Liver (tissue), 9 donors: ENCODE measurements around the gene CLBA1. TPM values are rescaled to one million over a fixed set of nuclear protein-coding genes. Genes with fewer than 3 reads are reported as not detected.

Experiments
- DNase-seq: peaks from one replicate; pipeline ENCODE4 v3.0.0-alpha.2; 2017; ENCODE audit warnings: low spot score
- H3K27ac ChIP-seq, 2 donors: one replicate each; pipeline ENCODE4 v1.7.0; 2013; ENCODE audit warnings: inconsistent platforms in 2 of 2, low read length in 2 of 2, control low read depth in 1 of 2, low read depth in 1 of 2, mild to moderate bottlenecking in 1 of 2
- H3K27me3 ChIP-seq, 4 donors: one replicate each; pipeline versions ENCODE4 v1.6.1 to v1.7.0; 2013; ENCODE audit warnings: low read length in 3 of 4, inconsistent platforms in 1 of 4, mild to moderate bottlenecking in 1 of 4, moderate library complexity in 1 of 4; ENCODE audit not compliant: control insufficient read depth in 4 of 4, insufficient read depth in 4 of 4
- H3K36me3 ChIP-seq, 4 donors: one replicate each; pipeline versions ENCODE4 v1.6.1 to v1.7.0; 2013; ENCODE audit warnings: low read length in 3 of 4, mild to moderate bottlenecking in 3 of 4, low read depth in 1 of 4, moderate library complexity in 1 of 4; ENCODE audit not compliant: control insufficient read depth in 4 of 4, insufficient read depth in 3 of 4
- H3K4me1 ChIP-seq, 4 donors: one replicate each; pipeline versions ENCODE4 v1.6.1 to v1.7.0; 2013; ENCODE audit warnings: low read length in 3 of 4, mild to moderate bottlenecking in 3 of 4, moderate library complexity in 1 of 4; ENCODE audit not compliant: control insufficient read depth in 4 of 4, insufficient read depth in 4 of 4
- H3K4me3 ChIP-seq, 3 donors: one replicate each; pipeline versions ENCODE4 v1.6.1 to v1.7.0; 2013; ENCODE audit warnings: low read length in 3 of 3, control low read depth in 1 of 3, low read depth in 1 of 3, mild to moderate bottlenecking in 1 of 3
- H3K9ac ChIP-seq, 2 donors: one replicate each; pipeline ENCODE4 v1.7.0; 2013; ENCODE audit warnings: low read length in 2 of 2, mild to moderate bottlenecking in 2 of 2, moderate library complexity in 2 of 2, control low read depth in 1 of 2, low read depth in 1 of 2
- H3K9me3 ChIP-seq, 4 donors: one replicate each; pipeline versions ENCODE4 v1.6.1 to v1.7.0; 2013; ENCODE audit warnings: low read length in 3 of 4; ENCODE audit not compliant: control insufficient read depth in 4 of 4
- CTCF ChIP-seq: fragments of 150-350 bp; IDR thresholded peaks from 2 replicates; pipeline ENCODE4 v1.5.1; 2017; ENCODE audit warnings: improper control_type of control experiment, low read depth, low read length; ENCODE audit not compliant: missing input control
- EGR1 ChIP-seq, 2 donors: IDR thresholded peaks; 2 replicates each; pipeline ENCODE4 v1.6.1; 2016 to 2018; ENCODE audit warnings: antibody characterized with exemption in 2 of 2, low read depth in 2 of 2
- FOXA1 ChIP-seq: IDR thresholded peaks from 2 replicates; pipeline ENCODE4 v1.6.1; 2016; ENCODE audit warnings: antibody characterized with exemption
- FOXA2 ChIP-seq: IDR thresholded peaks from 2 replicates; pipeline ENCODE4 v1.6.1; 2016; ENCODE audit warnings: antibody characterized with exemption
- GABPA ChIP-seq, 2 donors: IDR thresholded peaks in 1 of 2; conservative IDR thresholded peaks in 1 of 2; 2 replicates each; pipeline ENCODE4 v1.6.1; 2016; ENCODE audit warnings: antibody characterized with exemption in 2 of 2, mild to moderate bottlenecking in 1 of 2, moderate library complexity in 1 of 2
- HNF4A ChIP-seq, 2 donors: conservative IDR thresholded peaks; 2 replicates each; pipeline ENCODE4 v1.6.1; 2016; ENCODE audit warnings: antibody characterized with exemption in 2 of 2, mild to moderate bottlenecking in 2 of 2
- HNF4G ChIP-seq: IDR thresholded peaks from 2 replicates; pipeline ENCODE4 v1.6.1; 2016; ENCODE audit warnings: antibody characterized with exemption
- JUND ChIP-seq, 2 donors: IDR thresholded peaks; 2 replicates each; pipeline ENCODE4 v1.6.1; 2016; ENCODE audit warnings: antibody characterized with exemption in 2 of 2
- MAX ChIP-seq: IDR thresholded peaks from 2 replicates; pipeline ENCODE4 v1.6.1; 2016; ENCODE audit warnings: antibody characterized with exemption
- NR2F2 ChIP-seq: IDR thresholded peaks from 2 replicates; pipeline ENCODE4 v1.6.1; 2016; ENCODE audit warnings: antibody characterized with exemption
- RAD21 ChIP-seq, 2 donors: IDR thresholded peaks; 2 replicates each; pipeline ENCODE4 v1.6.1; 2016; ENCODE audit warnings: antibody characterized with exemption in 2 of 2, mild to moderate bottlenecking in 2 of 2
- REST ChIP-seq: IDR thresholded peaks from 2 replicates; pipeline ENCODE4 v1.6.1; 2016; ENCODE audit warnings: antibody characterized with exemption, mild to moderate bottlenecking
- RXRA ChIP-seq, 2 donors: IDR thresholded peaks; 2 replicates each; pipeline ENCODE4 v1.6.1; 2017 to 2018; ENCODE audit warnings: antibody characterized with exemption in 2 of 2, mild to moderate bottlenecking in 1 of 2
- SP1 ChIP-seq: IDR thresholded peaks from 2 replicates; pipeline ENCODE4 v1.6.1; 2018; ENCODE audit warnings: antibody characterized with exemption, mild to moderate bottlenecking
- TAF1 ChIP-seq: conservative IDR thresholded peaks from 2 replicates; pipeline ENCODE4 v1.6.1; 2016; ENCODE audit warnings: antibody characterized with exemption, mild to moderate bottlenecking
- YY1 ChIP-seq: IDR thresholded peaks from 2 replicates; pipeline ENCODE4 v1.6.1; 2016; ENCODE audit warnings: antibody characterized with exemption, mild to moderate bottlenecking
- WGBS: extraction: QIAGEN DNeasy Blood & Tissue Kit; methylation state at CpG from one replicate; pipeline ENCODE4 v1.1.7; 2013; 5-methylcytosine and 5-hydroxymethylcytosine counted together
- polyA plus RNA-seq, 2 donors: library from polyadenylated mRNA; stranded (reverse) in 1 of 2; unstranded in 1 of 2; fragments of 200-250 nt in 1 of 2; fragments of >200 nt in 1 of 2; fragmentation: Nextera tagmentation in 1 of 2; extraction: Ambion mirVana in 1 of 2; gene quantifications; one replicate each; pipeline versions ENCODE4 v1.2.1 to v1.2.3, GENCODE V29; 2013 to 2015
- total RNA-seq, 2 donors: library from RNA; depleted of rRNA; stranded (reverse); fragments of >200 nt; gene quantifications; one replicate each; pipeline ENCODE4 v1.2.3, GENCODE V29; 2014
- TF ChIP-seq, protein P1 (sequence below): IDR thresholded peaks from 2 replicates; pipeline ENCODE4 v1.6.1; 2016; ENCODE audit warnings: antibody characterized with exemption
- TF ChIP-seq, protein P2 (sequence below): IDR thresholded peaks from 2 replicates; pipeline ENCODE4 v1.6.1; 2016; ENCODE audit warnings: antibody characterized with exemption
- donor health status: healthy.
- donor health status: healthy.
- donor health status: healthy.
- donor health status: healthy.
- donor health status: healthy.

Gene CLBA1
- total and polyA plus RNA-seq, 4 donors: 0.98 to 3.9 (median 2.3) TPM

DNA sequence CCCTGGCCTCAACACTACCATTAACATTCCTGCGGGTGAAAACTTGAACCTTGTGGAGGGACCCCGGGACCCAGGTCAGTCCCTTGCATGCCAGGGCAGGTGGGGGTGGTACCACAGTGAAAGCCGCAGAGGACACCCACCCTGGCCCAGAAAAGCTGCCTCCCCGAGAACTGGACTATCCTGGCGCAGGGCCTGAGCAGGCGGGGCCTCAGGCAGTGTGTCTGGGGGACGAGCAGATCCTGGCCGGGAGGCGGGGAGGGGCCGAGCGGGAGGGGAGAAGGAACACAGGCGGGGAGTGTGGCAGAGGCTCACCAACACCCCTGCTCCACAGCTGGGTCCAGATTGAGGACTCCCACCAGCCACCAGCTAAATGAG, 17.4 kb upstream of the CLBA1 start:
- Histone ChIP-seq H3K9ac (no peak overlapping the region), H3K9me3 (no peaks in the 10 kb centered on the region), H3K4me3 (no peak overlapping the region), H3K36me3 (no peaks in the 10 kb centered on the region), H3K27ac (no peak overlapping the region), H3K4me1 (peaks cover 0 to 4% (median under 1%) of the 10 kb centered on the region in 4 donors), H3K27me3 (peaks cover 0 to 3% (median under 1%) of the 10 kb centered on the region in 4 donors)
- TF ChIP-seq REST (no peak), EGR1 (IDR thresholded peaks at IDR 0.05; ENCODE audit: low read depth in 2 of 2) (no peak), MAX (no peak), HNF4A (conservative IDR thresholded peaks at IDR 0.05) (no peak), YY1 (no peak), TAF1 (no peak), SP1 (no peak), CTCF (no peak), NR2F2 (no peak), FOXA1 (no peak), RAD21 (IDR thresholded peaks at IDR 0.05) (no peak), HNF4G (no peak), FOXA2 (no peak), JUND (IDR thresholded peaks at IDR 0.05) (no peak), GABPA (IDR thresholded peaks at IDR 0.05 in 1 of 2, conservative IDR thresholded peaks at IDR 0.05 in 1 of 2) (no peak), RXRA (IDR thresholded peaks at IDR 0.05) (no peak)
- TF ChIP-seq, protein P1, sequence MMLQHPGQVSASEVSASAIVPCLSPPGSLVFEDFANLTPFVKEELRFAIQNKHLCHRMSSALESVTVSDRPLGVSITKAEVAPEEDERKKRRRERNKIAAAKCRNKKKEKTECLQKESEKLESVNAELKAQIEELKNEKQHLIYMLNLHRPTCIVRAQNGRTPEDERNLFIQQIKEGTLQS: no peak
- TF ChIP-seq, protein P2, sequence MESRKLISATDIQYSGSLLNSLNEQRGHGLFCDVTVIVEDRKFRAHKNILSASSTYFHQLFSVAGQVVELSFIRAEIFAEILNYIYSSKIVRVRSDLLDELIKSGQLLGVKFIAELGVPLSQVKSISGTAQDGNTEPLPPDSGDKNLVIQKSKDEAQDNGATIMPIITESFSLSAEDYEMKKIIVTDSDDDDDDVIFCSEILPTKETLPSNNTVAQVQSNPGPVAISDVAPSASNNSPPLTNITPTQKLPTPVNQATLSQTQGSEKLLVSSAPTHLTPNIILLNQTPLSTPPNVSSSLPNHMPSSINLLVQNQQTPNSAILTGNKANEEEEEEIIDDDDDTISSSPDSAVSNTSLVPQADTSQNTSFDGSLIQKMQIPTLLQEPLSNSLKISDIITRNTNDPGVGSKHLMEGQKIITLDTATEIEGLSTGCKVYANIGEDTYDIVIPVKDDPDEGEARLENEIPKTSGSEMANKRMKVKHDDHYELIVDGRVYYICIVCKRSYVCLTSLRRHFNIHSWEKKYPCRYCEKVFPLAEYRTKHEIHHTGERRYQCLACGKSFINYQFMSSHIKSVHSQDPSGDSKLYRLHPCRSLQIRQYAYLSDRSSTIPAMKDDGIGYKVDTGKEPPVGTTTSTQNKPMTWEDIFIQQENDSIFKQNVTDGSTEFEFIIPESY: no peak
- WGBS: 15% methylated on average over 12 of the region's 12 CpGs
- no peak for DNase-seq
